Smooth muscle cell (in vitro differentiated cells): ENCODE data around the gene BABAM2. TPM values are rescaled to one million over a fixed set of nuclear protein-coding genes. Genes with fewer than 3 reads are reported as not detected.
A peak's percentile ranks its signal among the peaks of the same experiment; 100 is the strongest.
"Not testable (repeated sequence)": the region's sequence is repeated elsewhere in the genome, so short reads cannot be mapped to it uniquely, and the experiment has no call there.

Source experiments
- DNase-seq: peaks from one replicate; lab custom pipeline; 2025; ENCODE audit not compliant: unreplicated experiment; lab: John Stamatoyannopoulos, UW
- H2AFZ ChIP-seq: fragments of 200-600 bp; sonication (generic); 2 replicates; pipeline ENCODE4 v1.6.0; 2016; ENCODE audit warnings: antibody characterized with exemption, low read depth, mild to moderate bottlenecking
- H3F3A ChIP-seq: fragments of 200-600 bp; sonication (generic); 2 replicates; pipeline ENCODE4 v1.6.0; 2017; ENCODE audit warnings: antibody characterized with exemption, low read depth
- H3K27ac ChIP-seq: fragments of 200-600 bp; sonication (generic); 2 replicates; pipeline ENCODE4 v1.5.1; 2016; ENCODE audit warnings: low read depth, mild to moderate bottlenecking
- H3K27me3 ChIP-seq: fragments of 200-600 bp; sonication (generic); 2 replicates; pipeline ENCODE4 v1.6.1; 2016; ENCODE audit warnings: low read depth, mild to moderate bottlenecking
- H3K36me3 ChIP-seq: fragments of 200-600 bp; sonication (generic); 2 replicates; pipeline ENCODE4 v1.5.1; 2016; ENCODE audit warnings: low read depth
- H3K4me1 ChIP-seq: fragments of 200-600 bp; sonication (generic); 2 replicates; pipeline ENCODE4 v1.5.1; 2016; ENCODE audit warnings: low read depth
- H3K4me2 ChIP-seq: fragments of 200-600 bp; sonication (generic); 2 replicates; pipeline ENCODE4 v1.6.0; 2016; ENCODE audit warnings: mild to moderate bottlenecking
- H3K4me3 ChIP-seq: fragments of 200-600 bp; sonication (generic); 2 replicates; pipeline ENCODE4 v1.5.1; 2016; ENCODE audit warnings: mild to moderate bottlenecking
- H3K79me2 ChIP-seq: fragments of 200-600 bp; sonication (generic); 2 replicates; pipeline ENCODE4 v1.6.0; 2016; ENCODE audit warnings: low read depth, mild to moderate bottlenecking
- H3K9ac ChIP-seq: fragments of 200-600 bp; sonication (generic); 2 replicates; pipeline ENCODE4 v1.6.0; 2016; ENCODE audit warnings: low read depth
- H3K9me3 ChIP-seq: fragments of 200-600 bp; sonication (generic); replicated peaks from 2 replicates; pipeline ENCODE4 v1.5.1; 2016; ENCODE audit warnings: low read depth
- H4K20me1 ChIP-seq: fragments of 200-600 bp; sonication (generic); 2 replicates; pipeline ENCODE4 v1.6.0; 2016; ENCODE audit warnings: low read depth
- CTCF ChIP-seq: fragments of 200-600 bp; sonication (generic); IDR thresholded peaks from 2 replicates; pipeline ENCODE4 v1.5.1; 2017; ENCODE audit warnings: borderline replicate concordance, mild to moderate bottlenecking, antibody characterized with exemption; ENCODE audit not compliant: insufficient read depth, poor library complexity, severe bottlenecking
- WGBS: methylation state at CpG from one replicate; pipeline ENCODE4 v1.1.7; 2016; ENCODE audit warnings: low lambda C conversion rate; 5-methylcytosine and 5-hydroxymethylcytosine counted together
- polyA plus RNA-seq: library from polyadenylated mRNA; unstranded; fragments of >200 nt; fragmentation: Nextera tagmentation; extraction: Ambion mirVana; gene quantifications from 2 replicates; pipeline ENCODE4 v1.2.1, GENCODE V29; 2016
- total RNA-seq: library from RNA; depleted of rRNA; stranded (reverse); fragments of >200 nt; gene quantifications from 2 replicates; pipeline ENCODE4 v1.2.3, GENCODE V29; 2014

Gene BABAM2
- total and polyA plus RNA-seq, 2 experiments from 2014 or later, result 26.5 to 29.1 TPM

- peaks cover 13% of the 10 kb centered on the region for H3F3A ChIP-seq
- no peaks in the 10 kb centered on the region for H3K9me3 ChIP-seq
- H3K27me3 ChIP-seq, result no peaks in the 10 kb centered on the region
- WGBS, result 50% methylated on average over 3 of the region's 3 CpGs
- H3K4me1 ChIP-seq, result no peaks in the 10 kb centered on the region
- peak overlapping the region; percentile 41 for H3K27ac ChIP-seq
- H3K79me2 ChIP-seq, result peaks cover 14% of the 10 kb centered on the region
- peak overlapping the region; percentile 44 for H3K4me2 ChIP-seq
- H3K9ac ChIP-seq, result no peak overlapping the region
- TF ChIP-seq CTCF, result no peak
- no peaks in the 10 kb centered on the region for H4K20me1 ChIP-seq
- no peaks in the 10 kb centered on the region for H3K36me3 ChIP-seq
- H2AFZ ChIP-seq, result no peak overlapping the region
- no peak overlapping the region for H3K4me3 ChIP-seq
- DNase-seq, result no peak
These were observed 75.9 kb downstream of the BABAM2 start for GRCh38 chr2:27966466-27966865.

- no peaks in the 10 kb centered on the region for H3K27me3 ChIP-seq
- no peak for TF ChIP-seq CTCF
- peak overlapping the region; percentile 41 for H3K27ac ChIP-seq
- H3K4me2 ChIP-seq, result peak overlapping the region; percentile 44
- H4K20me1 ChIP-seq, result no peaks in the 10 kb centered on the region
- peaks cover 14% of the 10 kb centered on the region for H3K79me2 ChIP-seq
- WGBS, result 87% methylated on average over 4 of the region's 4 CpGs
- H3K36me3 ChIP-seq, result no peaks in the 10 kb centered on the region
- no peak overlapping the region for H3K9ac ChIP-seq
- H3K4me1 ChIP-seq, result no peaks in the 10 kb centered on the region
- no peak overlapping the region for H2AFZ ChIP-seq
- H3F3A ChIP-seq, result peaks cover 7% of the 10 kb centered on the region
- no peaks in the 10 kb centered on the region for H3K9me3 ChIP-seq
- no peak overlapping the region for H3K4me3 ChIP-seq
- DNase-seq, result no peak
These were observed 76.5 kb downstream of the BABAM2 start for GRCh38 chr2:27967076-27967475.

GRCh38 chr2:27968045-27968444 is 77.5 kb downstream of the BABAM2 start:
- not testable (repeated sequence) for H3K27me3 ChIP-seq, H3K9me3 ChIP-seq, H3K27ac ChIP-seq, H3F3A ChIP-seq, H3K4me3 ChIP-seq, H2AFZ ChIP-seq, H3K4me2 ChIP-seq, H3K36me3 ChIP-seq, H4K20me1 ChIP-seq, H3K4me1 ChIP-seq, H3K9ac ChIP-seq, DNase-seq
- peaks cover 14% of the 10 kb centered on the region for H3K79me2 ChIP-seq
- WGBS, result 95% methylated on average over 4 of the region's 4 CpGs

- H3K36me3 ChIP-seq, H3K9ac ChIP-seq, DNase-seq, H3K27me3 ChIP-seq, H3F3A ChIP-seq, H3K9me3 ChIP-seq, H4K20me1 ChIP-seq, H3K27ac ChIP-seq, H3K4me1 ChIP-seq, H2AFZ ChIP-seq, H3K4me3 ChIP-seq, H3K4me2 ChIP-seq: not testable (repeated sequence)
- H3K79me2 ChIP-seq, result peaks cover 12% of the 10 kb centered on the region
- 98% methylated on average over 2 of the region's 2 CpGs for WGBS
These were observed 78.4 kb downstream of the BABAM2 start for GRCh38 chr2:27968957-27969356.

- H3K9me3 ChIP-seq, result no peaks in the 10 kb centered on the region
- WGBS, result 87% methylated on average over 2 of the region's 2 CpGs
These were observed 81.8 kb downstream of the BABAM2 start for GRCh38 chr2:27972311-27972710.

More at GRCh38 chr2:27972311-27972710, 81.8 kb downstream of the BABAM2 start:
- Histone ChIP-seq H3K4me3 (no peak overlapping the region), H3K36me3 (no peaks in the 10 kb centered on the region), H4K20me1 (no peaks in the 10 kb centered on the region), H3K4me2 (no peak overlapping the region), H3K27ac (no peak overlapping the region), H3F3A (no peaks in the 10 kb centered on the region), H3K4me1 (no peaks in the 10 kb centered on the region), H2AFZ (no peak overlapping the region), H3K27me3 (no peaks in the 10 kb centered on the region), H3K79me2 (no peaks in the 10 kb centered on the region), H3K9ac (no peak overlapping the region)
- no peak for TF ChIP-seq CTCF
- no peak for DNase-seq
